Hematopoietic multipotent progenitor cell treated with erythropoietin and hydrocortisone succinate and interleukin-3 and kit ligand, for 4 days (in vitro differentiated cells): ENCODE measurements around the gene THEMIS.
"Not testable (repeated sequence)": the region's sequence is repeated elsewhere in the genome, so short reads cannot be mapped to it uniquely, and the experiment has no call there.

Experiments
- DNase-seq: peaks from one replicate; pipeline ENCODE4 v3.0.0-alpha.2; 2015

Gene THEMIS

DNA sequence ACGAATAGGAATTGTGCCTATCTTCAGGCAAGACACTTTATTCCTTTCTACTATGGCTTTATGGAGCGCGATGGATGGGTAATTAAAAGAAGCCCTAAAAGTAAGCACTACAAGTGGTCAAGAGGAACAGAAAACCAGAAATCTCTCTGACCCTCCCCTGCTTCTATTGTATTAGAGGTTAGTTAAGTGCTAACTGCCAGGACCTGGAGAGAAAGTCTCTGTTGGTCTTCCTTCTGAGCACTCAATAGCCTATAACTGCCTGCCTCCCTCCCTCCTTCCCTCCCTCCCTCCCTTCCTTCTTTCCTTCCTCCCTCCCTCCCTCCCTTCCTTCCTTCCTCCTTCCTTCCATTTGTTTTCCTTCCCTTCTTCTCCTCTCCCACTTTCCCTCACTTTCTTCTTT is 190.2 kb downstream of the THEMIS start:
- no peak for DNase-seq

DNA sequence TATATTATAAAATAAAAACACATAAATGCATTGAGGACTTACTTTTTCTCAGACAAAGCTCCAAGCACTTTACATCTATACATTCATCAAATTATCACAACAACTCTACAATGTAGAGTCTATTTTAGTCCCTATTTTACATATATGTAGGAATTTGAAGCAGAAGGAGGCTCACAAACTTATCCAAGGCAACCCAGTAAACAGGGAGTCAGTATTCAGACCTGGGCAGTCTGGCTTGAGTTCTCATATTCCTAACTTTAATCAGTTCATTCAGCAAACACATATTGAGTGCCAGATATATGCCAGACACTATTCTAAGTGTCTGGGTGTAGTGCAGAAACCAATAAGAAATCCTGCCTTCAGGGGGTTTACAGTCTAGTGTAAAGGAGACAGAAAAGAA is 194.6 kb downstream of the THEMIS start:
- no peak for DNase-seq

DNA sequence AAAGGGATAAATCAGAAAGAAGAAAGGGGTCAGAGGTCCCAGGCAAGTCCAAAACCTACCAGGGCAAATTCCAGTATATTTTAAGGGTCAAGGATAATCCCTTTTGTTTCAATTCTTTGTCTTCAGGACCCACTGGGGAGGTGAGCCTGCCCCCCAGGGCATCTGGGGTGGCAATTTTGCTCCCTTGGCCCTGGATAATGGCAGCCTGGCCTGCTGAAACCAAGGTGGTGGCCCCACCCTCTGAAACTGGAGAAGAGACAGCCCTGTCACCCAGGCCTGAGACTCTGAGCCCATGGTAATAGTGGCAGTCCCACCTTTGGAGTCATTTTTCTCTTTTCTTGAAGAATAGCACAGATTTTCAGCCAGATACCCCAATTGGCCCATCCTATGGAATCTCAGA is 205.8 kb downstream of the THEMIS start:
- DNase-seq = no peak

DNA sequence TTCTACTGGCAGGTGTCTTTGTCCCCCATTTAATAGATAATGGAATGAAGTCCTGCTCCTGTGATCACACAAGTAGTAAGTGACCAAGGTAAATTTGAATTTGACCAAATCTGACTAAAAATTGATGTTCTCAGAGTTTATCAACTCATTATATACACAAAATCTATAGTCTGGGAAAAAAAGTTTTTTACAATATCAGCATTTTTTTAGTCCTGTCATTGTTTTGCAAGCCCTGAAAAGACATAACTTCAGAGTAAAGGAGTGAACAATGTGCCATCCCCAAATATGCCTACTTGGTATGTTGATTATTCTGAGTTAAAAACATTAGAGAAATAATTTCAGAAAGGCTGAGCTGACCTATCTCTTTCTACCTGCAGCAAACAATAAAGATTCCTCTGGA is 209.7 kb downstream of the THEMIS start:
- DNase-seq = no peak

DNA sequence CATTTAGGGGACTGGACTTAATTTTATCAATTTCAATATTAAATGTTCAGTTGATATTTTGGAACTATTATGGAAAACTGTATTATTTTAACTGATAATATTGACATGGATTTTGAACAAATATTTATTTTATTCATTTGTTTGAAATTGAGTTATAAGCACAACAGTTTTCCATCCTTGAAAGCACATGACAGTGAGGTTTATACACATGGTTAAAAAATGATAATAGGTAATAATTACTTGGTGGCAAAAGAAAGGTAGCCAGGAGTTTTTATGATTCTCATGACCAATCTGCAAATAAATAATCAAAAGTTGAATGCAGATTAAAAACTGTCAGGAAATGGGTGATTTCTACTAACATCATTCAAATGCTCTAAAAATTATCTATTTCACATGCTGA is 210.3 kb downstream of the THEMIS start:
- no peak for DNase-seq

DNA sequence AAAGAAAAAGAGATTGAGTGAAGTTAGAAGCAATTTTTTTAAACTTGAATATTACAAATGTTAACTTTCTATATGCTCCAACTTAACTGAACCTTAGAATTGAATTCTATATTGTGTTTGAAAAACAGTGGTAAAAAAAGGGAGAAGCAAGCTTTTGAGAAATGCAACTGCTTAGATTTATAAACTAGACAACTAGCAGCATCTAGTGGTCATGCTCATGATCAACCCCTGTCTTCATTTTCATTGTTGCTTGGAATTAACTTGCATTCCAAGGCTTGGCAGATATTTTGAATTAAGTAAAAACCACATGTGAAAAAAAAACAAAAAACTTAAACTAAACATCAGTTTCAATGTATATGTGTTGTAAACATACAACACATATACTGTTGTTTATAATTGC is 210.8 kb downstream of the THEMIS start:
- peak; percentile 5 for DNase-seq

DNA sequence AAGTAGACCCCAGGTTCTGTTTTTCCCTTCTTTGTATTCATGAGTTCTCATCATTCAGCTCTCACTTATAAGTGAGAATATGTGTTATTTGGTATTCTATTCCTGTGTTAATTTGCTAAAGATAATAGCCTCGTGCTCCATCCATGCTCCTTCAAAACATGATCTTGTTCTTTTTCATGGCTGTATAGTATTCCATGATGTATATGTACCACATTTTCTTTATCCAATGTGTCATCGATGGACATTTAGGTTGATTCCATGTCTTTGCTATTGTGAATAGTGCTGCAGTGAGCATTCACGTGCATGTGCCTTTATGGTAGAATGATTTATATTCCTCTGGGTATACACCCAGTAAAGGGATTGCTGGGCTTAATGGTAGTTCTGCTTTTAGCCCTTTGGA is 213.4 kb downstream of the THEMIS start:
- DNase-seq = not testable (repeated sequence)

DNA sequence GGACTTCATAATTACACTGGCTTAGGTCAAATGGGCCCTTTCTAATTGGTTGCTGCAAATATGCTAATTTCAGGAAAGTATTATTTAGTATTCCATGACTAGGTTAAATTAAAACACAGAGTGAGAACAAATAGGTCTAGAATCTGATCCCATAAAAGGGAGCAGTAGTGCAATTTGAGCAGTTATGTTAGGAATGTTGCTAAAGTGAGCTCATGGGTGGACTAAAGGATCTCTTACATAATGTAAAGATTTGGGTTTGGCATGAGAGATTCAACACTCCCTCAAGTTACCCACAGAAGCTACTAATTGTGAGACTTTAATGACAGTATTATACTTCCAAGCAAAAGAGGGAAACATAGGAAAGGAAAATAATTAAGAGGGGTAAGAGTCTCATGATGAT is 214.8 kb downstream of the THEMIS start:
- DNase-seq = no peak

DNA sequence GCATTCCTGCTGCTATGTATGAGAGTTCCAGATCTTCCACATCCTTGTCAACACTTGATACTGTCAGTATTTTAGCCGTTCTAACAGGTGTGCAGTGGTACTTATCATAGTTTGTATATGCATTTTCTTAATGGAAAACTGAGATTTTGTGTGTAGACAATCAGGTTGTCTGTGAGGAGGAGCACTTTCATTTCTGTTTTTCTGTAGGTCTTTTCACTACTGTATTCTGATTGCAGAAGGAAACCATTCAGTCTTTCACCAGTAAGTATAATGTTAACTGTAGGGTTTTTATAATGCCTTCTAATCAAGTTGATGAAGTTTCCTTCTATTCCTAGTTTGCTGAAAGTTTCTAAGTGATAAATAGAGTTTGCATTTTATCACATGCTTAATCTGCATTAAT is 216.4 kb downstream of the THEMIS start:
- DNase-seq = no peak
